ENCODE measurements around the gene GALNT16. TPM values are rescaled to one million over a fixed set of nuclear protein-coding genes. Genes with fewer than 3 reads are reported as not detected.

Gene GALNT16
- total RNA-seq, 3 donors from 2014 or later, result 0.87 to 6.4 (median 1.8) TPM

DNA sequence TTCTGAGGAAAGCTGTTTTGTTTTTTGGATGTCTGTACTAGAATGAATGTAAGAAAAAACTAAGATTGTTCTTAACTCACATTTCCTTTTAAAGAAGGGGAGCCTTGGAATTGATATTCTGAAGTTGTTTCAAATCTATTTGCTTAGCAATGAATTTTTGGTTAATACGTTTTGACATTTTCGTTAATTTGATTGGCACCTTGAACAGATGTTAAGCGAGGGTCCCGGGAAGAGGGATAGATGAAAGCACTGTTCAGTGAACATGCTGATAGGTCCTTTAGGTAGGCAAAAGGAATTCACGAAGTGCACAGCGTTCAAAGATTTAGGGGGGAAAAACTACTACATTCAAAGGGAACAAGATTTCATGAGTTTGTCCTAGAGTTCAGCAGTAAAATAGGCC, 140.2 kb downstream of the GALNT16 start:
- H3K4me3 ChIP-seq, result no peak overlapping the region
- TF ChIP-seq, protein P1, sequence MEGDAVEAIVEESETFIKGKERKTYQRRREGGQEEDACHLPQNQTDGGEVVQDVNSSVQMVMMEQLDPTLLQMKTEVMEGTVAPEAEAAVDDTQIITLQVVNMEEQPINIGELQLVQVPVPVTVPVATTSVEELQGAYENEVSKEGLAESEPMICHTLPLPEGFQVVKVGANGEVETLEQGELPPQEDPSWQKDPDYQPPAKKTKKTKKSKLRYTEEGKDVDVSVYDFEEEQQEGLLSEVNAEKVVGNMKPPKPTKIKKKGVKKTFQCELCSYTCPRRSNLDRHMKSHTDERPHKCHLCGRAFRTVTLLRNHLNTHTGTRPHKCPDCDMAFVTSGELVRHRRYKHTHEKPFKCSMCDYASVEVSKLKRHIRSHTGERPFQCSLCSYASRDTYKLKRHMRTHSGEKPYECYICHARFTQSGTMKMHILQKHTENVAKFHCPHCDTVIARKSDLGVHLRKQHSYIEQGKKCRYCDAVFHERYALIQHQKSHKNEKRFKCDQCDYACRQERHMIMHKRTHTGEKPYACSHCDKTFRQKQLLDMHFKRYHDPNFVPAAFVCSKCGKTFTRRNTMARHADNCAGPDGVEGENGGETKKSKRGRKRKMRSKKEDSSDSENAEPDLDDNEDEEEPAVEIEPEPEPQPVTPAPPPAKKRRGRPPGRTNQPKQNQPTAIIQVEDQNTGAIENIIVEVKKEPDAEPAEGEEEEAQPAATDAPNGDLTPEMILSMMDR (IDR thresholded peaks at IDR 0.05), result no peak
- H3K36me3 ChIP-seq (ENCODE audit: low read depth), result peaks cover 6% of the 10 kb centered on the region
- H3K9me3 ChIP-seq, result no peaks in the 10 kb centered on the region
- intact Hi-C loops (cut with DNase I, micrococcal nuclease), result no loop called here
- H3K4me1 ChIP-seq (ENCODE audit: low read depth), result peaks cover 27% of the 10 kb centered on the region
- ATAC-seq, result no peak
- DNase-seq, result no peak

DNA sequence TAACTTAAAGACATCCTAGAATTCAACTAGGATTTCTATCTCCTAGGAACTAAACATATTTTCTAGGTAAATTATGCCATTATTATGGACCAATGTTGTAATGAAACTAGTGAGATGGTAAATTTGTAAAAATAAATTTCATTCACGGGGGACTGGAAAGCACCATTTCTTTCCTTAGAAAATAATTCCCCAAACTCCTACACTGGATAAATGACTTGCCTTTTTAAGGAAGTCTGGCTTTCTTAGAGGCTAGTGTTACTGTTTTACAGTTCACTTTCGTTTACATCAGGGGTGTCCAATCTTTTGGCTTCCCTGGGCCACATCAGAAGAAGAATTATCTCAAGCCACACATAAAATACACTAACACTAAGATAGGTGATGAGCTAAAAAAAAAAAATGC, 141.9 kb downstream of the GALNT16 start:
- no peak for DNase-seq
- Histone ChIP-seq H3K9me3 (no peaks in the 10 kb centered on the region), H3K36me3 (ENCODE audit: low read depth) (no peaks in the 10 kb centered on the region), H3K4me3 (no peak overlapping the region), H3K4me1 (ENCODE audit: low read depth) (peaks cover 25% of the 10 kb centered on the region)
- TF ChIP-seq, protein P1 (IDR thresholded peaks at IDR 0.05), result no peak
- intact Hi-C loops (cut with DNase I, micrococcal nuclease), result no loop called here
- ATAC-seq, result no peak

DNA sequence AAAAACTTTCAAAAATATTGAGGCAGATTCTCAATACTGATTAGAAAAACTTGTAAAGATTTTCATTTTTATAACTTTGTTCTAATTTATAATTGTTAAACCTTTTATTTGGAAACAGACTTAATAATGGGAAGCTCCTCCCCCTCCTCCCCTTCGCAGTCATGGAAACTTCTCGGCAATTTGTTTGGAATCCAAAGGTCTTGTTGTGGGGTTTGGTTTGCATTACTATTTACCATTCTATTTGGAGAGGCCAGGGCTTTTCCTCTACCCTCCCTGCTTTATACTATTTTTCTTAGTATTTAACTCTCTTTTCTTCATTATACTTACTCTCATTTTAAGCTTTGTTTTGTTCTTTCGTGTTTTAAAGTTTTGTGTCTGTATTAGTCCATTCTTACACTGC, 144.5 kb downstream of the GALNT16 start:
- TF ChIP-seq, protein P1 (IDR thresholded peaks at IDR 0.05), result no peak

DNA sequence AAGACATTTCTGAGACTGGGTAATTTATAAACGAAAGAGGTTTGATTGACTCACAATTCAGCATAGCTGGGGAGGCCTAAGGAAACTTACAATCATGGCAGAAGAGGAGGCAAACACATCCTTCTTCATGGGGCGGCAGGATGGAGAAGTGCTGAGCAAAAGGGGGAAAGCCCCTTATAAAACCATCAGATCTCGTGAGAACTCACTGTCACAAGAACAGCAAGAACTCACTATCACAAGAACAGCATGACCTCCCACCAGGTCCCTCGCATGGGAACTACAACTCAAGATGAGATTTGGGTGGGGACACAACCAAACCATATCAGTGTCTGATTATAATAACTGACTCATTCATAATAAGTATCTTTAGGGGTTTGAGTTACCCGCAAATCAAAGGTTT, 144.9 kb downstream of the GALNT16 start:
- TF ChIP-seq, protein P1 (IDR thresholded peaks at IDR 0.05), result no peak
- peaks cover 13% of the 10 kb centered on the region for H3K4me1 ChIP-seq (ENCODE audit: low read depth)
- DNase-seq (no peak), ATAC-seq (no peak)
- H3K4me3 ChIP-seq, result no peak overlapping the region
- H3K36me3 ChIP-seq (ENCODE audit: low read depth), result no peaks in the 10 kb centered on the region
- intact Hi-C loops (cut with DNase I, micrococcal nuclease), result no loop called here
- H3K9me3 ChIP-seq, result no peaks in the 10 kb centered on the region

More for the DNA sequence above, 144.5 kb downstream of the GALNT16 start:
- Histone ChIP-seq H3K4me1 (ENCODE audit: low read depth) (peaks cover 17% of the 10 kb centered on the region), H3K9me3 (no peaks in the 10 kb centered on the region), H3K36me3 (ENCODE audit: low read depth) (no peaks in the 10 kb centered on the region), H3K4me3 (no peak overlapping the region)
- no peak for DNase-seq
- no peak for ATAC-seq
- intact Hi-C loops (cut with DNase I, micrococcal nuclease), result no loop called here

DNA sequence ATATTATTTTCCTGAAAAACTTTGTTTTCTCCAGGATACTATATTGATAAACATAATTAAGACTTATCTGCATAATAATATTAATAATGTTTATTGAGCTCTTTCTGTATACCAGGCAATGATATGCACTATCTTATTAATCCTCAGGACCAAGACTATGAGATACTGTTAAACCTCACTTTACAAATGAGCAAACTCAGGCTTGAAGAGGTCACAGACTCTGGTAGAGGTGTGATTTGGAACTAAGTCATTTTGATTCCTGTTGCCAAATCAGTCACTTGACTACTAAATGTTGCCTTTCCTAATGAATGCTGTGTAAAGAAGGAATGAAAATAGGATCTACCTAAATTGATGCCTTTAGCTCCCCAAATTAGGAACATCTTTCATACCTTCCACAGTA, 145.8 kb downstream of the GALNT16 start:
- DNase-seq, result no peak
- no peak for ATAC-seq
- no peaks in the 10 kb centered on the region for H3K9me3 ChIP-seq
- H3K4me3 ChIP-seq, result no peak overlapping the region
- intact Hi-C loops (cut with DNase I, micrococcal nuclease), result no loop called here
- no peaks in the 10 kb centered on the region for H3K36me3 ChIP-seq (ENCODE audit: low read depth)
- TF ChIP-seq, protein P1 (IDR thresholded peaks at IDR 0.05), result no peak
- peaks cover 4% of the 10 kb centered on the region for H3K4me1 ChIP-seq (ENCODE audit: low read depth)

Other genes starting within 250 kb of the GALNT16 start
- gene DCAF5, start 107.0 kb upstream of the GALNT16 start, total RNA-seq, result 10 to 100 TPM; 36.4 to 71.4 (median 46.9) TPM
- gene EXD2, start 68.7 kb upstream of the GALNT16 start, total RNA-seq, result 10 to 100 TPM; 20.9 to 28.6 (median 27.2) TPM
- 100 to 1,000 TPM; 107 to 144 (median 125) TPM for gene ERH, start 138.1 kb downstream of the GALNT16 start, total RNA-seq
- gene SLC39A9, start 138.5 kb downstream of the GALNT16 start, total RNA-seq, result 10 to 100 TPM; 52.5 to 82.9 (median 78.5) TPM
- under 1 TPM in 2 of 3 donors, not detected in 1; 0.06 to 0.14 TPM for gene PLEKHD1, start 224.6 kb downstream of the GALNT16 start, total RNA-seq